Heart right ventricle (tissue), 16 donors: ENCODE results near the gene PRSS16. TPM values are rescaled to one million over a fixed set of nuclear protein-coding genes. Genes with fewer than 3 reads are reported as not detected.

Experiments
- ATAC-seq, 8 donors: fragments of 200-7000 bp; cut with Tn5 transposase; one replicate each; pipeline ENCODE4 v1.9.1; 2020; ENCODE audit warnings: mild to moderate bottlenecking in 8 of 8, moderate library complexity in 8 of 8, moderate number of reproducible peaks in 1 of 8
- DNase-seq, 2 donors: peaks; one replicate each; pipeline ENCODE4 v3.0.0-alpha.2; 2020
- H3K27ac ChIP-seq, 10 donors: fragments of 200-600 bp; sonication (generic) in 2 of 10; one replicate each; pipeline versions ENCODE4 v1.5.0 to v1.8.0; 2020 to 2022; ENCODE audit warnings: mild to moderate bottlenecking in 3 of 10
- H3K27me3 ChIP-seq, 7 donors: fragments of 200-600 bp; one replicate each; pipeline ENCODE4 v1.8.0; 2021 to 2022; ENCODE audit warnings: mild to moderate bottlenecking in 2 of 7
- H3K36me3 ChIP-seq, 9 donors: fragments of 200-600 bp; sonication (generic) in 1 of 9; one replicate each; pipeline versions ENCODE4 v1.5.0 to v1.8.0; 2020 to 2022; ENCODE audit warnings: mild to moderate bottlenecking in 2 of 9
- H3K4me1 ChIP-seq, 9 donors: fragments of 200-600 bp; sonication (generic) in 1 of 9; one replicate each; pipeline versions ENCODE4 v1.5.0 to v1.8.0; 2020 to 2022; ENCODE audit warnings: mild to moderate bottlenecking in 4 of 9
- H3K4me3 ChIP-seq, 10 donors: fragments of 200-600 bp; sonication (generic) in 2 of 10; one replicate each; pipeline versions ENCODE4 v1.5.0 to v1.8.0; 2020 to 2022; ENCODE audit warnings: mild to moderate bottlenecking in 7 of 10, moderate library complexity in 2 of 10
- H3K9me3 ChIP-seq, 11 donors: fragments of 200-600 bp in 10 of 11; sonication (generic) in 2 of 11; one replicate each; pipeline versions ENCODE4 v1.5.0 to v1.8.0; 2013 to 2022; ENCODE audit warnings: mild to moderate bottlenecking in 2 of 11, control low read depth in 1 of 11, moderate library complexity in 1 of 11
- CTCF ChIP-seq, 9 donors: fragments of 200-600 bp; sonication (generic) in 2 of 9; IDR thresholded peaks; one replicate each; pipeline versions ENCODE4 v1.5.0 to v1.8.0; 2021 to 2022; ENCODE audit warnings: antibody characterized with exemption in 9 of 9, mild to moderate bottlenecking in 5 of 9, moderate library complexity in 1 of 9
- WGBS, 2 donors: extraction: QIAGEN DNeasy Blood & Tissue Kit; methylation state at CpG; one replicate each; pipeline ENCODE4 v1.1.7; 2013; ENCODE audit warnings: inconsistent platforms in 1 of 2; 5-methylcytosine and 5-hydroxymethylcytosine counted together
- intact Hi-C, 10 donors: fragments of 100-400 bp; cut with DNase I; formaldehyde crosslinking; loops; one replicate each; pipeline versions ENCODE4 v1.11.1 to v1.14.2; 2022
- polyA plus RNA-seq, 2 donors: library from polyadenylated mRNA; stranded (reverse); fragments of 200-250 nt; gene quantifications; one replicate each; pipeline ENCODE4 v1.2.3, GENCODE V29; 2013
- total RNA-seq, 10 donors: library from RNA; stranded (reverse); fragmentation: NEBNext Ultra II Directional in 3 of 10; extraction: Animal tissue kit (Norgen Biotek cat#: 25700) in 3 of 10; gene quantifications; one replicate each; pipeline versions ENCODE4 v1.2.1 to v1.2.4, GENCODE V29; 2021 to 2023
- donor health status: Arrhythmogenic right ventricular cardiomyopathy.
- donor health status: ischemic (EF 13 %, LVEDD 7.1; RV severe dilation, severe dysfunction).
- donor health status: healthy with polysubstance abuse.
- donor health status: DM: no; HTN: yes; CAD: no.
- donor health status: DM: no; HTN: no; CAD: no.
- donor health status: ischemic (EF 25% LVEDD 6.9; RV normal size, moderate dysfunction).
- donor health status: ischemic (EF 25% LVEDD 5.7; RV mildly dilated, moderate dysfunction).
- donor health status: healthy.
- donor health status: DM: yes; HTN: yes; CAD: no.
- donor health status: Ischemic cardiomyopathy.
- donor health status: ischemic (EF 35%, LVEDD 5.7; RV mildly dilated, moderate dysfunction).
- donor health status: nonischemic (EF 11% LVEDD 7.7; RV severe dilation, severe dysfunction).
- donor health status: DM: yes; HTN: yes; CAD: no.
- donor health status: PGD.
- donor health status: ischemic (EF 29% LVEDD 5.4; RV normal size, mild dysfunction).
- donor health status: nonischemic (EF 23%, LVEDD 6.1; RV moderate dilation, normal function).

Gene PRSS16
- total and polyA plus RNA-seq, 12 donors: 0.23 to 0.57 TPM; not detected in 10

- Histone ChIP-seq H3K9me3 (peaks cover 0 to 6% (median 0%) of the 10 kb centered on the region in 11 donors), H3K27me3 (peaks cover 14 to 100% (median 90%) of the 10 kb centered on the region in 7 donors), H3K4me1 (no peaks in the 10 kb centered on the region), H3K4me3 (no peak overlapping the region), H3K36me3 (no peaks in the 10 kb centered on the region), H3K27ac (no peak overlapping the region)
- 33 to 43% methylated on average over 16 of the region's 16 CpGs for WGBS, 2 donors
- no peak for ATAC-seq
- intact Hi-C loops: no loop called here
- no peak for TF ChIP-seq CTCF (IDR thresholded peaks at IDR 0.05)
- no peak for DNase-seq
These were observed 56.2 kb downstream of the PRSS16 start for GRCh38 chr6:27303613-27304272.

Other genes with a start within 250 kb of the PRSS16 start
- not detected for gene POM121L2, start 64.6 kb downstream of the PRSS16 start, total RNA-seq
- gene POM121L2, start 64.6 kb downstream of the PRSS16 start, polyA plus RNA-seq: not detected
- gene ZNF391, start 141.1 kb downstream of the PRSS16 start, total RNA-seq: 1 to 10 TPM in 6 of 10 donors, under 1 TPM in 4; 0.79 to 1.8 (median 1.3) TPM
- gene ZNF391, start 141.1 kb downstream of the PRSS16 start, polyA plus RNA-seq: under 1 TPM; 0.46 to 0.51 TPM
- gene ZNF184, start 225.4 kb downstream of the PRSS16 start, total RNA-seq: 1 to 10 TPM; 2.1 to 5.5 (median 3.4) TPM
- 1 to 10 TPM; 1.3 to 1.4 TPM for gene ZNF184, start 225.4 kb downstream of the PRSS16 start, polyA plus RNA-seq